Central memory CD8-positive, alpha-beta T cell (primary cell): Measurements from ENCODE around the gene STAP2.

Source experiments
- ATAC-seq: fragments of 150-1000 bp; cut with Tn5 transposase; replicated peaks from 2 replicates; pipeline ENCODE4 v1.10.0; 2022; ENCODE audit warnings: mild to moderate bottlenecking, moderate FRiP score, moderate number of reproducible peaks; ENCODE audit not compliant: poor library complexity, severe bottlenecking; ENCODE audit errors: extremely low read depth
- DNase-seq, 2 donors: peaks; one replicate each; pipeline ENCODE4 v3.0.0; 2021; ENCODE audit warnings: low spot score in 2 of 2
- H3K27ac Mint-ChIP-seq: one replicate; pipeline ENCODE4 v1.8.0; 2022; ENCODE audit warnings: low read depth, mild to moderate bottlenecking, moderate library complexity, mixed read lengths
- H3K27me3 Mint-ChIP-seq: one replicate; pipeline ENCODE4 v1.8.0; 2022; ENCODE audit warnings: mixed read lengths
- H3K36me3 Mint-ChIP-seq: one replicate; pipeline ENCODE4 v1.8.0; 2022; ENCODE audit warnings: mild to moderate bottlenecking, moderate library complexity, mixed read lengths; ENCODE audit not compliant: insufficient read depth
- H3K4me1 Mint-ChIP-seq: one replicate; pipeline ENCODE4 v1.8.0; 2022; ENCODE audit warnings: mixed read lengths
- H3K4me3 Mint-ChIP-seq: one replicate; pipeline ENCODE4 v1.8.0; 2022; ENCODE audit warnings: mild to moderate bottlenecking, moderate library complexity, mixed read lengths
- H3K9me3 Mint-ChIP-seq: one replicate; pipeline ENCODE4 v1.8.0; 2022; ENCODE audit warnings: mixed read lengths

The STAP2 gene

GRCh38 chr19:4374498-4375163, 36.0 kb upstream of the STAP2 start:
- Mint-ChIP-seq H3K27ac (no peak overlapping the region), H3K4me1 (peaks cover 54% of the 10 kb centered on the region), H3K27me3 (no peaks in the 10 kb centered on the region), H3K4me3 (no peak overlapping the region), H3K9me3 (no peaks in the 10 kb centered on the region), H3K36me3 (peaks cover 4% of the 10 kb centered on the region)
- DNase-seq, result no peak
- no peak for ATAC-seq

GRCh38 chr19:4373601-4374497, 35.2 kb upstream of the STAP2 start:
- H3K27ac Mint-ChIP-seq, result no peak overlapping the region
- DNase-seq, result no peak
- H3K4me3 Mint-ChIP-seq, result no peak overlapping the region
- no peaks in the 10 kb centered on the region for H3K27me3 Mint-ChIP-seq
- no peak for ATAC-seq
- H3K36me3 Mint-ChIP-seq, result peaks cover 3% of the 10 kb centered on the region
- peaks cover 54% of the 10 kb centered on the region for H3K4me1 Mint-ChIP-seq
- H3K9me3 Mint-ChIP-seq, result no peaks in the 10 kb centered on the region

DNA sequence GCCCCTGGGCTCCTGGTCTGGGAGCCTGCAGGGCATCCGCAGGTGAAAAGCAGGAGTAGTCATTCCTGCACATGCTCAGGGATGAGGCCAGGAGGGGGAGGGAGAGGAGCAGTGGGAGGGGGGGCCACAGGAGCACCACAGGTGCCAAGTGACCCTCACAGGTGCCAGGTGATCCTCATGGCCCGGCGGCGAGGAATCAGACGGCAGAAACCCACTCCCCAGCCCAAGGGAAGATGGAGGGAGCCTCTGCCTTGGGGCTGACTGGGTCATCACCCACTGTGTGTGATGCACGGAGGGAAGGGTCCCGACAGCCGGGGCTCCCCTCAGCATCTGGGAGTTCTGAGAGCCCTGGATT, 34.4 kb upstream of the STAP2 start:
- no peak overlapping the region for H3K27ac Mint-ChIP-seq
- H3K27me3 Mint-ChIP-seq, result no peaks in the 10 kb centered on the region
- no peak for DNase-seq
- H3K36me3 Mint-ChIP-seq, result peaks cover 5% of the 10 kb centered on the region
- H3K4me1 Mint-ChIP-seq, result peaks cover 55% of the 10 kb centered on the region
- no peaks in the 10 kb centered on the region for H3K9me3 Mint-ChIP-seq
- ATAC-seq, result no peak
- H3K4me3 Mint-ChIP-seq, result no peak overlapping the region

DNA sequence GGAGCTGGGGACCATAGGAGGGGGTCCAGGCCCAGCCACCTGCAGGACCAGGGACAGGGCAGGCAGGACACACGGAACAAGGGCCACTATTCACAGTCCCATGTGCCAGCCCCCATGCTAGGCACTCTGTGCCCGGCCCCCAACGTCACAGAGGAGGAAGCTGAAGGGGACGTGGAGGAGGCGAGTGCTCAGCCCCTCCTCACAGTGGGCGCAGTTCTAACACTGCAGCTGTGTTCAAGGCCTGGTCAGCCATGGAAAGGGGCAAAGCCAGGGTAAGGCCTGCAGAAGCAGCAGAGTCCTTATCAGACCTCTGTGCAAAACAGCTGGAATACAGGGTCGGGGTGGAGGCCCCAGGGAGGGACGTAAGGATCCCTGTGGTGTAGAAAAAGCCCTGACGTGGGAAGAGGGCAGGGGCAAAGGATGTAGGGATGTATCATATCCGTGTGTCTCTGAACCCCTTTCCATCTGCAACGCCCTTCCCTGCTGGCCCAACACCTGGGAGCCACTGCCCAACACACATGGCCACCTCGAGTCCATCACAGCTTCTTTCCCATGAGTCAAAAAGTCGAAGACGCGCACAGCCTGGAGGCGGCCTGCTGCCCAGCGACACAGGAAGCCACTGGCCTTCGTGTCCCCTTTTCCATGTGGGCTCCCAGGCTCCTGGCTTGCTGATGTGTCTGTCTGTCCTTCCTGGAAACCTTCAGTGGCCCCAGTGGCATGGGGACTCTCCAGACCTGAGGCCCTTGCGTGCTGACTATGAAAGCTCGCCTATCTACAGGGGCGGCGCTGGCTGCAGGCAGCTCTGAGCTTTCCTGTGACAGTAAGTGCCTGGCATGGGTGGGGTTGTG, 33.8 kb upstream of the STAP2 start:
- ATAC-seq (no peak), DNase-seq (no peak)
- no peaks in the 10 kb centered on the region for H3K27me3 Mint-ChIP-seq
- no peaks in the 10 kb centered on the region for H3K9me3 Mint-ChIP-seq
- no peak overlapping the region for H3K4me3 Mint-ChIP-seq
- peaks cover 55% of the 10 kb centered on the region for H3K4me1 Mint-ChIP-seq
- peaks cover 7% of the 10 kb centered on the region for H3K36me3 Mint-ChIP-seq
- H3K27ac Mint-ChIP-seq, result no peak overlapping the region

- peaks cover 7% of the 10 kb centered on the region for H3K36me3 Mint-ChIP-seq
- no peak for DNase-seq
- no peak overlapping the region for H3K27ac Mint-ChIP-seq
- peak overlapping the region; percentile 86 for H3K4me3 Mint-ChIP-seq
- H3K4me1 Mint-ChIP-seq, result peaks cover 50% of the 10 kb centered on the region
- no peaks in the 10 kb centered on the region for H3K9me3 Mint-ChIP-seq
- no peak for ATAC-seq
- no peaks in the 10 kb centered on the region for H3K27me3 Mint-ChIP-seq
Measured at GRCh38 chr19:4371247-4372164, 32.9 kb upstream of the STAP2 start.

- Mint-ChIP-seq H3K27me3 (no peaks in the 10 kb centered on the region), H3K27ac (no peak overlapping the region), H3K9me3 (no peaks in the 10 kb centered on the region), H3K36me3 (peaks cover 7% of the 10 kb centered on the region), H3K4me3 (peak overlapping the region; percentile 86), H3K4me1 (peaks cover 45% of the 10 kb centered on the region)
- ATAC-seq (no peak), DNase-seq (no peak)
Measured at GRCh38 chr19:4370418-4371041, 31.9 kb upstream of the STAP2 start.

DNA sequence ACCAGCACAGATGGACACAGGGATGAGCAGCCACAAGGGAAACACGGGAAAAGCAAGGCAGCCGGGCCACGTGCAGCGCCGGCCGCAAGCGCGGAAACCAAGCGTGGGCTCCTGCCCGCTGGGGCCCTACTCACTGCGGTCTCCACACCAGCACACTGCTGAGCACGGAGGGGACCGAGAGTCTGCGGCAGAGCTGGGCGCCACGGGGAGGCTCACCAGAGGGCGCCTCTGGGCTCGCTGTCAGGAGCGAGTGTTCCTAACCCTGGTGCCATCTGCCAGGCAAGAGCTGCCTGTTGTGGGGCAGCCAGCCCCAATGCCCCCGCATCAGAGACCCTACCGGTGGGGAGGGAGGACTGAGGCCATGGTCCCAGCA, 31.2 kb upstream of the STAP2 start:
- DNase-seq (peak; percentile 53 to 57), ATAC-seq (peak; percentile 78)
- H3K4me3 Mint-ChIP-seq, result peak overlapping the region; percentile 86
- H3K36me3 Mint-ChIP-seq, result peaks cover 8% of the 10 kb centered on the region
- no peaks in the 10 kb centered on the region for H3K27me3 Mint-ChIP-seq
- peaks cover 45% of the 10 kb centered on the region for H3K4me1 Mint-ChIP-seq
- no peaks in the 10 kb centered on the region for H3K9me3 Mint-ChIP-seq
- H3K27ac Mint-ChIP-seq, result peak overlapping the region; percentile 91

- no peaks in the 10 kb centered on the region for H3K9me3 Mint-ChIP-seq
- H3K36me3 Mint-ChIP-seq, result peaks cover 12% of the 10 kb centered on the region
Measured at GRCh38 chr19:4369109-4369887, 30.7 kb upstream of the STAP2 start.

DNA sequence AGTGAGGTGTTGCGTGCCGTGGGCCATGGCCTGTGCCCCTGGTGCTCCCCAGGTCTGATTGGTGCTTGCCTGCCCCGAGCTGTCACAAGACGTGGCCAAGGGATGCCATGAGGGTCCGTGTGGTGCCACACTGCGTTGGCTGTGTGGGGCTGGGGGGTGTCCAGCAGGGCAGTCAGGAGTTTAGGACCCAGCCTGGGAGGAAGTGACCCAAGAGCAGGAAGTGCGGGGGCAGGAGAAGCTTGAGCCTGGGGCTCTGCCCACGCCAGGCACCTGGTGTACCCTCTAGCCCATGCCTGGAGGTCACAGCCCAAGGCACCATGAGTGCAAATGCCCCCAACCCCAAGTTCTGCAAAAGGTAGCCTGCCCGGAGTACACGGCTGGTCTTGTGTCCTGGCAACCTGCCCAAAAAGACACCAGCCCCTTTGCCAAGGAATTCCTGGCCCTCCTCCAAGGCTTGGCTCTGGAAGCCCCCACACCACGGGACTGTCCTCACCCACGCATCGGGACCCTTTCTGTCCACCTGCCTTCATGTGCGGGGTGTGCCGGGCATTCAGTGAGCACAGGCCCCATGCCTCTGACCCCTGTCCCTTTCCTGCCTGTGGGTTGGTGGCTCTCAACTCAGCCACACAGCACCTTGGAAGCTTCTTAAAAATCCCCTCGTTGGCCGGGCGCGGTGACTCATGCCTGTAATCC, 29.6 kb upstream of the STAP2 start:
- DNase-seq (no peak), ATAC-seq (no peak)
- peaks cover 12% of the 10 kb centered on the region for H3K36me3 Mint-ChIP-seq
- peaks cover 40% of the 10 kb centered on the region for H3K4me1 Mint-ChIP-seq
- peak overlapping the region; percentile 91 for H3K27ac Mint-ChIP-seq
- no peaks in the 10 kb centered on the region for H3K9me3 Mint-ChIP-seq
- H3K4me3 Mint-ChIP-seq, result peak overlapping the region; percentile 86
- H3K27me3 Mint-ChIP-seq, result no peaks in the 10 kb centered on the region

More at GRCh38 chr19:4369109-4369887, 30.7 kb upstream of the STAP2 start:
- Mint-ChIP-seq H3K4me1 (peaks cover 45% of the 10 kb centered on the region), H3K4me3 (peak overlapping the region; percentile 86), H3K27me3 (no peaks in the 10 kb centered on the region), H3K27ac (peak overlapping the region; percentile 91)
- DNase-seq, result peak; percentile 43 to 65
- peak; percentile 71 for ATAC-seq

DNA sequence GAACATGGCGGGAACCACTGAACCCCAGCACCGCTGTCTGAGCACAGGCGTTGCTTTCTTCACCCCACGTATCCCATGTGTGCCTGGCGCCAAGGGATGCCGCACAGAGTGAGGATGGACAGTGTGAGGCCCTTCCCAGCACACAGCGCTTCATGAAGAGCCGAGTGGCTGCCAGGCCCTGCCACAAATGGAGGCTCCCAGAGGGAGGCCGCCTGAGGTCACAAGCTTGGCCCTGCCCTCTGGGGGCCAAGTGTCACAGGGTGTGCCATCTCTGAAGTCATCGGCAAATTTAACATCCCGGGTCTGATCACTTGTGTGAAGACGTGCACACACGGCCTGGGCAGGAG, 29.1 kb upstream of the STAP2 start:
- Mint-ChIP-seq H3K27ac (peak overlapping the region; percentile 25), H3K4me3 (peak overlapping the region; percentile 86), H3K4me1 (peaks cover 38% of the 10 kb centered on the region), H3K9me3 (no peaks in the 10 kb centered on the region), H3K36me3 (peaks cover 12% of the 10 kb centered on the region), H3K27me3 (no peaks in the 10 kb centered on the region)
- DNase-seq (no peak), ATAC-seq (no peak)

DNA sequence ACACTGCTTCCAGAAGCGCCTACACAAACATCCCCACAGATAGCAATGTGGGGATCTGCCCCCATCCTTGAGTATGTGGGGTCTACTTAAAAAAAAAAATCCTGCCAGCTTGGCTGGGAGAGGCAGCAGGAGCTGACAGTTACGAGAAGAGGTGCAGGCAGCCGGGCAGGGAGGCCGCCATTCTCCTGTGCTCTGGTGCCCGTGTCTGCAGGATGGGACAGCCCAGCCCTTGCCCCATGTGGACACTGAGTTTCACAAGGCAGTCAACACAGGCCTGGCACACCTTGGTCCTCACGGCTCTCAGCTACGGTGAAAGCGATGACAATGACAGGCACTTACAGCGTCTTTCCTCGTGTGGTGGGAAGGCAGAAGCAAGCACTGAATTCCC, 28.7 kb upstream of the STAP2 start:
- no peaks in the 10 kb centered on the region for H3K9me3 Mint-ChIP-seq
- H3K36me3 Mint-ChIP-seq, result peaks cover 11% of the 10 kb centered on the region
- DNase-seq (no peak), ATAC-seq (no peak)
- H3K4me1 Mint-ChIP-seq, result peaks cover 34% of the 10 kb centered on the region
- H3K4me3 Mint-ChIP-seq, result peak overlapping the region; percentile 86
- no peaks in the 10 kb centered on the region for H3K27me3 Mint-ChIP-seq
- peak overlapping the region; percentile 25 for H3K27ac Mint-ChIP-seq
